Inflammatory macrophage (primary cell): Measurements from ENCODE around the gene PNKD.
"Not testable (repeated sequence)": the region's sequence is repeated elsewhere in the genome, so short reads cannot be mapped to it uniquely, and the experiment has no call there.

Experiments
- DNase-seq, 2 donors: peaks; one replicate each; pipeline ENCODE4 v3.0.0-alpha.2; 2020 to 2022

Gene PNKD

DNA sequence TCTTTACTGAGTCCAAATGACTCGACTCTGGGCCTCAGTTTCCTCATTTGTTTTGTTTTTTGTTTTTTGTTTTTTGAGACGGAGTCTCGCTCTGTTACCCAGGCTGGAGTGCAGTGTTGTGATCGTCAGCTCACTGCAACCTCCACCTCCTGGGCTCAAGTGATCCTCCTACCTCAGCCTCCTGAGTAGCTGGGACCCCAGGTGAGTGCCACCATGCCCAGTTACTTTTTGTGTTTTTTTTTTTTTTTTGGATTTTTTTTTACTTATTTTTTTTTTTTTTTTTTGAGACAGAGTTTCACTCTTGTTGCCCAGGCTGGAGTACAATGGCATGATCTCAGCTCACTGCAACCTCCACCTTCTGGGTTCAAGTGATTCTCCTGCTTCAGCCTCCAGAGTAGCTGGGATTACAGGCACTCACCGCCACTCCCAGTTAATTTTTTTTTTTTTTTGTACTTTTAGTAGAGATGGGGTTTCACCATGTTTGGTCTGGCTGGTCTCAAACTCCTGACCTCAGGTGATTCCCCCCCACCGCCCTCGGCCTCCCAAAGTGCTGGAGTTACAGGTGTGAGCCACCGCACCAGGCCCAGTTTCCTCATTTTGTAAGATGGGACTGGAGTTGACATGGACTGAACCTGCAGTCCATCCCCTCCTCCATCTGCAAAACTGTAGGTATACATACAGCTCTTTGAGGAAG lies 3.0 kb downstream of the PNKD start:
- DNase-seq, result not testable (repeated sequence)

DNA sequence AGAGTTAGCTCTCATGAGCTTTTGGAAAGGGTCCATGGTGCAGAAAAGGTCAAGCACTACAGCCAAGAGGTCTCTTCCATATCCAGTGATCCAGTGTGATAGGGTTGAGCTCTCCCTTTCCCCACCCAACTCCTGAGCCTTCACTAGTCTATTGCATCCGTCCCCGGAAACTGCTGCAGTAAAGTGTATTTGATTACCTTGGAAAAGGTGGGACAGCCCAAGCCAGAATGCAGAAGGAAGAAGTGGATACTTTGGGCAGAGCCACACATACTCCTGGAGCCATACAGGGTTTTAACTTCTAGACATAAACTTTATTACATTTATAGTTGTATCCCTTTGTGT lies 3.6 kb downstream of the PNKD start:
- no peak for DNase-seq

DNA sequence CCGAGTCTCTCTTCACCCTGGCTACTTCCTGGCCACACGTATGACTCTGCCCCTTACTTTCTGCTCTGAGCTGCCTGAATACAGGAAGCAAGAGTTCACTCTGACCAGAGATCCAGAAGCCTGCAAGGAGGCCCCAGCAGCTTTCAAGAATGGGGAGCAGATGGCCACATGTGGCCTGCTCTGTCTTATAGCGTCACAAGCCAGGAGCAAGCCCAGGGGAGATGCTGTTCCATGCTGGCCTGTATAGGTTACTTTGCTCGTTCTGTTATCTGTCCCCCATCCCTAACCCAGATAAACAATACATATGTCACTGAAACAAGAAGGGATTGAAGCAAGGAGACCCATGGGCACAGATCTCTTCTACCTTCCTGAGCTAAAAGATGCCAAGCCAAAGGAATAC lies 4.3 kb downstream of the PNKD start:
- no peak for DNase-seq

DNA sequence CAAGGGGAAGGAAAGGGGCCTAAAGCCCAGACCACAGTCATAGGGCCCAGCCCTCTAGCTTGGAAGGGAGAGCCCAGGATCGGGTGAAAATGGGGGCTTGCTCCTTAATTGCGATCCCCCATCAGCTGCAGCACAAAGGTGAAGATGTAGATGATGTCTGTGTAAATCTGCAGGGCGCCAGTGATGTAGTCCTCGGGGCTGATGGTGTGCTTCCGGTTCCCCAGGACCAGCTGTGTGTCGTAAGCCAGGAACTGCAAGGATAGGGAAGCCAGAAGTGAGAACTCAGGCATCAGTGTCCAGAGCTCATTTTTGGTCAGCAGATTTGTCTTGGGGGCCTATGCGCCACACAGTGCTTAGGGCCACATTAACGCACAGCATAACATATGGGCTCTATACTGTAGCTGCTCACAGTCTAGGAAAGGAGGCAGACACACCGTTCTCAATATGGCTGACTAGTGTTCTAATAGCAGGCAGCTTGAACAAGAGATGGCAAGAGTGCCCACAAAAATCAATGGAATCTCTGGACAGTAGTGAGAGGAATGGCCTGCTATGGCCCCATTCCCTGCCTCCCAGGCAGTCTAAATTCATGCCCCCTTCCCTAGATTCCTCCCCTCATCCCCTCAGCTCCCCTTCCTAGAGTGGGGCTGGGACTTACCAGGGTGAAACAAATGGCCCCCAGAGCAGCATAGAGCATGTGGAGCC lies 5.2 kb downstream of the PNKD start:
- peak; percentile 63 to 68 for DNase-seq

DNA sequence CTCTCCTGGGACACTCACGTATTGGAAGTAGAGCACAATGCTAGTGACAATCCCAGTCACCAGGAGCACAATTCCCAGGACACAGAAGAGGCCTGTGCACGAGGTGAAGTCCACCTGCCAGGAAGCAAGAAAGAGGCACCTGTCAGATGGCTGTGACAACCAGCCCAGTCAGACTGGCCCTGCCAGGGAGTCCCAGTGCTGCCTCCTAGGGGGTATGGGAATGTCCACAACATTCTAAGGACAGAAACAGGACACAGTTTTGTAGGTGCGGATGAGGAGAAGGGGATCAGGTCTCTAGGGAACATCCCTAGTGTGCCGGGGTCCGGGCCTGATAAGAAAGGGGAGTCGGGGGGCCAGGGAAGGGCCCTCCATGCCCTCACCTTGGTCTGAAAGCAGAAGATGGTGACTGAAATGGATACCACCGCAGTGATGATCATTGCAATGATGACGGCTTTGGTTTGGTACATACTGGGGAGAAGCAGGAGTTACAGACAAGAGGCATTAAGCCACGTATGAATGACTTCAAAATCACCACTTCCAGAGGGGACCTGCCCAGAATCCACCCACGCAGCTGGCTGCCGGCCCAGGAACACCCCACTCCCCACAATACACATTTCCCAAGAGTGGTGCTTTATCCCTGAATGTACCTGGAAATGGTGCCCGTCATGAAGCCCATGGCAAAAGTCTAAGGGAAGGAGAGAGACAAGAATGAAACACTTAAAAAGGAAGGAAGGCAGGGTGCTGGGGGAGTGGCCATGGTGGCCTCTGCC lies 6.9 kb downstream of the PNKD start:
- no peak for DNase-seq

DNA sequence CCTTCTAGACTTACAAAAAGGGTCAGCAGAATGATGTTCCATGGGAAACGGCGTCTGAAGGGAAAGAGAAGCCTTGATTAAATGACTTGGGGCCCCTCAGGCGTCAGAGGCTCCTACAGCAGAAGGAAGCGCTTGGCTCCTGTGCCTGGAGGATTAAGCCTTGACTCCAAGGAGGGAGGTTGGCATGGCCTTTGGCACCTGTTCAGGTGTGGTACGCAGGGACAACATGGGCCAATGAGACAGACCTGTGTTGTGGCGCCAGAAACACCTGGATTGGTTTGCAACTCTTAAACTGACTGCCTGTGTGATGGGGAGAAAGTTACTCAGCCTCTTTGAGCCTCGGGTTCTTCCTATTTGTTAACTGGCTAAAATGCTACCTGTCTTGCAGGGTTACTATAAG lies 7.6 kb downstream of the PNKD start:
- DNase-seq, result no peak

DNA sequence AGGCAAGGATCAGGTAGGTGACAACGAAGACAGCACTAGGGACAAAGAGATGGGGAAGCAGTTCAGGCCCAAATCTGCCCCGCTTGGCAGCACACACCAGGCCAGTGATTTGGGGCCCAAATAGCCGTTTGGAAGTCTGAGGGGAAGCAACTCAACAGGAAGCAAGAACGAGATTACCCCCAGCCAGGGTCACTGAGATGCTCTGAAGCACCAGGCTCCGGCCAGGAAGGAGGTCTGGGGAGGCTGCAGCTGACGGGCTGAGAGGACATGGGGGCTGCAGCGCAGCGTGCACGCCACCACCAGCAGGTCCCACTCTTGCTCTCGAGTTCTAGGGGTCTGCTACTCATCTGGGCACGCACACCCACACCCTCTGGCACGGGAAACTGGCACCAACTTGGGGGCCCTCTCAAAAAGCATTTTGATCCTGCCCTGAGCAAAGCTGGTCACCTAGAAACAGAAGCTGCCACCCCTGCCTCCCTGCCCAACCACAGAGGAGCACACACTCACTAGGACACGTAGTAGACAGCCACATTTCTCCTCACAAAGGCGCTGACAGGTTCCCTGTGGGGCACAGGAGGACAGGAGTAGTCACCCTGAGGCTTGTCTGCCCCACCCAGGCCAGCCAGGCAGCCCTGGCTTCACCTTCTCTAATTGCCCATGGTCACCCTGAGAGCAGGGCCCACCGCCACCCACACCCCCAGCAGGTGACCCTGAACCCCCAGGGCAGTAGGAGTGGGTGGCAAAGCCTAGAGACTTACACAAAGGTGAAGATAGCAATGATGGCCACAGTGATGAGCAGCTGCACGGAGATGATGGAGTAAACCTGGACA lies 8.4 kb downstream of the PNKD start:
- no peak for DNase-seq

DNA sequence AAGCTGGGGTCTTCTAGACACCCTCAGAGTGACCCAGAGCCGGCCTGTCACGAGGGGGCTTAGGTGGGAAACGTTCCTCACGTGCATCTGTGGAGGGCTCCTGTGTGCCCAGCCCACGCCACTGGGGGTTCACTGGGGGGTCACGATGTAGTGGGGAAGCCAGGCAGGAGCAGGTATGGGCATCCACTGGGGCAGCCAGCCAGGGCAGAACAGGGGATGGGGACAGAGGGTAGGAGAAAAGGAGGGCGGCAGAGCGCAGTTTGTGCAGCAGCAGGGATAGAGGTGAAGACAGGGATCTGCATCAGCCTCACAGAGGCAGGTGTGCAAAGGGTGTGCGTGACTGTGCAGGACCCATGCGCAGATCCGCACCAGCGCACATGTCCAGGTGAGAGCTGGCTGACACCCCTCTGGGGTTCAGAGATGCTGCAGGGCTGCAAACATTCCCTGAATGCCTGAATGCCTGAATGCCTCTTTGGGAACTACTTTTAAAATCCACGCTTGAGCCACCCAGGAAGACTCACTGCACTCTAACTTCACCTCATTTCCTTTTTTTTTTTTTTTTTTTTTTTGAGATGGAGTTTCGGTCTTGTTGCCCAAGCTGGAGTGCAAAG lies 10.0 kb downstream of the PNKD start:
- no peak for DNase-seq

DNA sequence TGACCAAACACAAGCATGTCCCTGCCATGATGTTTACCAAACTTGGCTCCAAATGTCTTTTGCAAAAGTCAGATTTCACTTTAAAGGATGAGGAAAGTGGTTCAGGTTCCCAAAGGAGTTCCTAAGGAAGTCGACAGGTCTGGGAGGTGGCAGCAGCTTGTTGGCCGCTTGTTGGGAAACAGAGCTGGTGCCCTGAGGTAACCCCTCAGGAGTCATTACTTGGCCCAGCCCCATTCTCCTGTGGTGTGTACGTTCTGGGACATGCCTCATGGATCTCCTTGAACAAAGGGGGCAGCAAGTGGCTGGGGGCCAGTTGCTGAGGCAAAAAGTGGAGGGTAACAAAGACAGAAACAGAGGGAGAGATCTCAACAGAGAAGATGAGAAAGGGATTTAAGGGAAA lies 11.1 kb downstream of the PNKD start:
- no peak for DNase-seq

DNA sequence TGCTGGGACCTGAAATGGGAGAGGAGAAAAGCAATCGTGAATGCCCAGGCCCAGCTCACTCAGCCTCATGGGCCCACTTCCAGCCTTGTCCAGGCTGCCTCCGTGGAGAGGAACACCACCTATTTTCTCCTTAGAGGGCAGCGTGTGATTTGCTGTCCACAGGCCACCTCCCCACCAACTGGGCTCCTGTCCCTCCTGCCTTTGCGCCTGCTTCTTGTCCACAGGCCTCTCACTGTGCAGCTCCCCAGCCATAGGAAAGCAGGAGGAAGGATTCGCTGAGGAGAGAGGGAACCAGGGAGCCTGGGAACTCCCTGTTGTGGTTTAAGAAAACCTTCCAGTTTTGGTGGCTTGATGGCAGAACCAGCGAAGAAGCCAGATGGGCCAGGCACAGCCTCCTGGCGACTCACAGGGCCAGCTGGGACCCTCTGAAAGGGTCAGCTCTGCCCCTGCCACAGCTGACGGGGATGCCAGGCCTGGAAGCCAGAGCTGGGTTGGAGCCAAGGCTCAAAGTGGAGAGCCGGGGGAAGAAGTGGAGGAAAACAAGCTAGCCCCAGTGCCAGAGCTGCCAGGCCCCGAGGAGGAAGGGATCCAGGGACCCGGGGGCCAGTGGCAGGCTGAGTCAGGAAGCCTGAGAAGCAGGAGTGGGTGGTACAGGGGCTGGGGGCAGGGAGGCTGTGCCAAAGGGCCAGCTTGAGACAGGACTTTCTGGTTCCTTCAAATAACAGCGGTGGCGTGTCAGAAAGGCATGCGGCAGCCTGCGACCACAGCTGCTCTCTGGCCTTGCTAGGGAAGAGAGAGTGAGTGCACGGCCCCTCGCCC lies 12.1 kb downstream of the PNKD start:
- peak in 1 of 2 donors; percentile 67 for DNase-seq

DNA sequence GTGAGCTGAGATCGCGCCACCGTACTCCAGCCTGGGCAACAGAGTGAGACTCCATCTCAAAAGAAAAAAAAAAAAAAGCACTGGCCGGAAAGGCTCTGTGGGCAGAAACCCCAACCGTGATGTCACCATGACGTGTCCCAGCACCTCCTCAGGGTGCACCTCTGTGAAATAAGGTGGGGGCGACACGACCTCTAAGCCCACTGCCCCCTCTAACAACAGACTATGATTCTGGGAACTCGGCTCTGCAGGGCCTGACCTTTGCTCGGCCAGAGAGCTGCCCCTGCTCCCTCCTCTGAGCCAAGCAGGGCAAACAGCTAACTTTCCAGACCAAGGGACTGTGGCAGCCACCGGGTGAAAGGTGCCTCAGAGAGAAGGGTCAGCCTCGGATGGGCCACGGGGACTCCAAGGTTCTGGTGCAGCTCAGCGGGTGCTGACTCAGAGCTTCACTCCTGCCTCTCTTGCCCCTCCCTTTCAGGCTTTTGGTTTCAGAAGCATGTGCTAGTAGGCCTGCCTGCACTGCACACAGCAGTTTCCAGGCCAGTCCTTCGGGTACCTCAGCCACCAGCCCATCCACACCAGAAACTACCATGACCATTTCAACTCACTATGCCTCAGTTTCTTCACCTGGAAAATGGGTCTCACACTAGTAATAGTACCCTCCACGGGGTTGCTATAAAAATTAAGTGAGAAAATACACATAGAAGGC lies 13.9 kb downstream of the PNKD start:
- DNase-seq, result no peak

DNA sequence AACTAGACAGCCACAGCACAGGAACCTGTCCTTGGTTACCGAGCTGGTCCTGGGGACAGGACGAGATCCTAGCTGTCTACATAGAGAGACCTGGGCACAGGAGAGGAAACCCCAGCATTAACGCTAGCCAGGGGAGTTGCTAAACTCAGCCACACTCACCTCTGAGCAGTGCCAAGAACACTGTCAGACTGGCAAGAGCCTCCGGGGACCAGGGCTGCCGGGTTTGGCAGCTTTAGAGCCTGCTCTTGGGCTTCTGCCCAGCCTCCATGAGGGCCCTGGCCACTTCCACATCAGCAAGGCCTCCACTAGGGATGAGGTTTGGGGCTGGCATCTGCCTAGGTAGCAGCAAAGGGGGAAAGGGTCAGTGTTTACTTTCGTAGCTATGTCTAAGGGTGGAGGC lies 15.3 kb downstream of the PNKD start:
- no peak for DNase-seq

DNA sequence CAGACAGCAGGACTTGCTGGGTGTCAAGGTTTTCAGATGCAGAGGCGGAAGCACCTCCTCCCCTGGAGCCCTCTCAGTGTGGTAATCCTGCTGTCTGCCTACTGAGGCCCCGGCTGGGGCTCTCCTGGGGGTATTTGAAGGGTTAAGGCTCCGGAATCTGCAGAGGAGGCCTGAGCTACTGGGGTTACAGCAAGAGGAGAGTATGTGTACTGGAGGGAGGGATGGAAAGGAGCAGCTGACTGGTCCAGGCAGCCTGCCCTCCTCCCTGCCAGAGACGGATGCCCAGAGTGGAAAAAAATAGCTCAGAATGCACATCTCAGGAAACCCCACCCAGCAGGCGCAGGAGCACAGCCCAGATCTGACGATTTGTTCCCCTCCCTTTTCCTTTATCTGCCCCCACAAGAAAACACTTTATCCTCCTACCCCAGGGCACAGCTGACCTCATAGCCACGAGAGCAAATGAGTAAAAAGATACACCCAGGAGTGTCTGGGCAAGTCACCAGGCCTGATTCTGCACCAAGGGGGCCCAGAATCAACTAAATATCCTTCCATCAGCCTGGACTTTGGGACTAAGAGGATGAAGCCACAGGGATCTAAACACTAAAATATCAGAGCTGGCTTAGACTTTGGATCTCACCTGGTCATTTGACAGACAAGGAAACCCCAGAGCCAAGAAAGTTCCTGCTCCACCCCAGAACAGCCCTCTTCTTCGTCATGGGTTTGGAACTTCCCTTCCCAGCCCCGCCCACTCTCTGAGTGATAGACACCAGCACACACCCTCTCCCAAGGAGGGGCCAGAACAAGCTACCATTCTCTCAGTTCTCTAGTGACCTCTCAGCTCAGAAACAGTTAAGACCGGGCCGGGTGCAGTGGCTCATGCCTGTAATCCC lies 16.5 kb downstream of the PNKD start:
- peak; percentile 91 to 95 for DNase-seq

DNA sequence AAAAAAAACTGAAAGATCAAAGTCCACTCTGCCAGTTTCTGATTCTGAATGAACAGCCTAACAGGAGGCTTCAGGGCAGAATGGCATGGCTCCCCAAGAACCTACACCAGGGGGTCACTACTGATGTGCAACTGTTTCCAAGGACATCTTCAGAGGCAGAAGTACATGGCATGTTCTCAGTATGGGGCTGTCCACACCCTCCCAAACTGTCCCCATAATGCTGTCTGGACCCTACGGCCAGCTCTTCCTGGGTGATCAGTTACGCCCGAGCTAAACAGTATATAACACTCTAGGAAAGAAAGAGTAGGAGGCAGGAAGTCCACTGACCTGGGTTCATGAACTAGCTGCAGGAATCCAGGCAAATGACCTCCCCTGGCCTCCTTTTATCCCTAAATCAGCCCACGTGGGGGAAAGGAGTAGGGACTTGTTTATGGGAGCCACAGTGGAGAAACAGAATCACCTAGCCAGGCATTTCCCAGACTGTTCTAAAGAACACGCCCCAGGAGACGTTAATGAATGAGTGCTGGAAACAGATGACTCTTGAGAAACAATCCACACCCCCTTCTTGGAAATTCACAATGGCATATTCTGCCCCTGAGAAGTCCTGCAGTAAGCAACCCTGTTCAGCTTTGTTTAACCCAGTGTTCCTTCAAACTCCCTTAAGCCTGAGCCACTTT lies 19.5 kb downstream of the PNKD start:
- DNase-seq, result no peak

DNA sequence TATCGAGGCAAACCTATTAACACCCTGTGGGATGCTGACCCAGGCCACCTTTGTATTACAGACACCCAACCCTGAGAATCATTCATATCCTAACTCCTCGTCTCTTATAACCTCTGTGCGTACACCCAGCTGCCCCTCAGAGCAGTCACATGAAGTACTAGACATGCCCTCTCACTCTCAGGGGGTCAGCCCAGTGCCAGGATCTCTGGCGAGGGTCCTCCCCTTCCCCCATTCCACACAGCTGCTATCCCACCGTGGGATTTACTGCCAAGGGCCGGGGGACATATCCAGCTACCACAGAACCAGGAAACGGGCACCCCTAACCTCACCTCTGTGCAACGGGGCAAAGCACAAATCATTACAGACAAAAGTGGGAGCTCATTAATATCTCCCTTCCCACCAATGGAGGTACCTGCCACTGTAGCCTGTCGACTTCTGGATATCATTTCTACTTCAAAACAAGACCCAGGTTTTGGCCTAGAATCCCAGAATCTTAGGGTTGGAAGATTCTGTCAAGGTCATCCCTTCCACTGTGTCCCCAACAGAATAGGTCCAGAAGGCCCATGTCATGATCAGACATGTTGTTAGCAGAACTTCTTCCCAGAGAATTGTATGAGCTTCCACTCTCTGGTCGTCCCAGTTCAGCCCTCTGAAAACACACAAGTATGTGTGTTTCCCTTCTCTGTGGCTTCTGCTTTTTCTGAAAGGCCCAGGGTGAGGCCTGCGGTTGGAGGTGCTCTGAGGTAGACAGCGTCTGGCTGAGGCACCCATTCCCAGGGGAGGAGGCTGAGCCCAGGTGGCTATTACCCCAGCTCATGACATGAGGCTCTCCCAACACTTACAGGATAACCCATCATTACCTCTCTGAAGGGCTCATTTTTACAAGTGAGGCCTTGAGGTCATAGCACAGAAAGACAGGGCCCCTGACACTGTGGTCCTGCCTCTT lies 20.3 kb downstream of the PNKD start:
- peak in 1 of 2 donors; percentile 43 for DNase-seq

DNA sequence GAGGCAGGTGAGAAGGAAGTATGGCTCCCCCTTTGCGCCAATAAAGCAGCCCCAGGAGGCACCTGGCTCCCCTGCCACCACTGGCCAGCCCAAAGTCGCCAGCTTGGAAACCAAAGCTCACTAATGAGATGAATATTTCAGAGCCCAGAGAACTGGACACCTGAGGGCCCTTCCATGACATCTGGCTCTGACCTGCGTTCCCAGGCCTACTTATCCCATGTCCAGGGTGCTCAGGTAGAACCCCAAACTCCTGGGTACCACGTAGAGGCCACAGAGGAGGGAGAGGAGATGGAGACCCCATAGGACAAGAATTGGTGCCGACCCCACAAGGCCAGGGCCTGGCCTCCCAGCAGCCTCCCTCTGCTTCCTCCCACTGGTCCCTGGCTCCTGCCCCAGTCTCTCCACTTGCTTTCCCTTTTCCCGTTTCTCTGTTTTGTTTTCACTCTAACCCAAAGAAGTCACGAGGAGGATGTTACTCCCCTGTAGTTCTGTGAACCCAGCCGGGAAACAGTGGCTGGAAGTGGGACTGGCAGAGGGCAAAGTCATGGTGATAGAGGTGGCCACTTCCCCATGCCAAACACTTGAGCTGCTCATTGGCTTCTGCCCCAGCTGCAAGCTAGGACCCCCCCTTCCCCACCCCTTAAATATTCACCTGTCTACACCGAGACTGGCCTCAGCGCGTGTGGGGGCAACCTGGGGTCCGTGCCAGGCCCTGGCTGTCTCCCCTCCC lies 21.2 kb downstream of the PNKD start:
- peak; percentile 72 to 76 for DNase-seq
